ENCODE measurements around the gene NEK10.

Gene NEK10

GRCh38 chr3:27138005-27138404 is 231.2 kb downstream of the NEK10 start:
- Histone ChIP-seq H3K4me2 (ENCODE audit: low read length) (no peak overlapping the region), H3K9me3 (ENCODE audit: insufficient read depth, low read depth, low read length) (no peaks in the 10 kb centered on the region), H4K91ac (ENCODE audit: low read depth, low read length) (no peak overlapping the region), H4K12ac (ENCODE audit: low read depth, low read length) (no peak overlapping the region), H3K23ac (ENCODE audit: low read length) (peak overlapping the region; percentile 23), H3K4me1 (ENCODE audit: control insufficient read depth in 1 of 2, insufficient read depth in 2 of 2, low read length in 2 of 2) (no peaks in the 10 kb centered on the region), H3K4ac (ENCODE audit: low read depth, low read length) (no peak overlapping the region), H2BK5ac (ENCODE audit: low read depth, low read length, poor library complexity) (no peak overlapping the region), H3K14ac (ENCODE audit: low read length) (no peak overlapping the region), H2AFZ (ENCODE audit: insufficient read depth, low read length, poor library complexity) (no peak overlapping the region), H3K9ac (ENCODE audit: low read length) (no peak overlapping the region), H2AK5ac (ENCODE audit: low read length) (no peak overlapping the region), H3K18ac (ENCODE audit: low read length) (no peak overlapping the region), H3K36me3 (ENCODE audit: control insufficient read depth in 1 of 2, insufficient read depth in 2 of 2, low read length in 2 of 2) (no peaks in the 10 kb centered on the region), H2BK12ac (ENCODE audit: low read length) (no peak overlapping the region), H3K27ac (ENCODE audit: low read depth, low read length) (no peak overlapping the region), H3K79me1 (ENCODE audit: low read length) (no peaks in the 10 kb centered on the region), H3K79me2 (ENCODE audit: control insufficient read depth, insufficient read depth, low read length, poor library complexity) (no peaks in the 10 kb centered on the region), H2BK120ac (ENCODE audit: insufficient read depth, low read length, poor library complexity) (no peak overlapping the region), H4K8ac (ENCODE audit: low read depth, low read length) (no peak overlapping the region), H3K4me3 (ENCODE audit: low read depth, low read length) (no peak overlapping the region), H3K27me3 (ENCODE audit: insufficient read depth, low read length) (no peaks in the 10 kb centered on the region)
- DNase-seq, result no peak
- WGBS (ENCODE audit: extremely low coverage, insufficient coverage, insufficient read length), result no CpG with 5 or more reads among the region's 4 CpGs

GRCh38 chr3:27134171-27134796 is 234.9 kb downstream of the NEK10 start:
- Histone ChIP-seq H3K9me3 (ENCODE audit: insufficient read depth, low read depth, low read length) (no peaks in the 10 kb centered on the region), H3K79me2 (ENCODE audit: control insufficient read depth, insufficient read depth, low read length, poor library complexity) (no peaks in the 10 kb centered on the region), H3K27me3 (ENCODE audit: insufficient read depth, low read length) (no peaks in the 10 kb centered on the region), H3K4me1 (ENCODE audit: control insufficient read depth in 1 of 2, insufficient read depth in 2 of 2, low read length in 2 of 2) (no peaks in the 10 kb centered on the region), H3K36me3 (ENCODE audit: control insufficient read depth in 1 of 2, insufficient read depth in 2 of 2, low read length in 2 of 2) (no peaks in the 10 kb centered on the region), H2BK12ac (ENCODE audit: low read length) (no peak overlapping the region), H3K4me2 (ENCODE audit: low read length) (no peak overlapping the region), H2AK5ac (ENCODE audit: low read length) (no peak overlapping the region), H4K8ac (ENCODE audit: low read depth, low read length) (no peak overlapping the region), H2BK120ac (ENCODE audit: insufficient read depth, low read length, poor library complexity) (no peak overlapping the region), H3K23ac (ENCODE audit: low read length) (no peak overlapping the region), H3K79me1 (ENCODE audit: low read length) (no peaks in the 10 kb centered on the region), H3K27ac (ENCODE audit: low read depth, low read length) (no peak overlapping the region), H2BK5ac (ENCODE audit: low read depth, low read length, poor library complexity) (no peak overlapping the region), H3K14ac (ENCODE audit: low read length) (no peak overlapping the region), H2AFZ (ENCODE audit: insufficient read depth, low read length, poor library complexity) (no peak overlapping the region), H3K18ac (ENCODE audit: low read length) (no peak overlapping the region), H3K4ac (ENCODE audit: low read depth, low read length) (no peak overlapping the region), H4K12ac (ENCODE audit: low read depth, low read length) (no peak overlapping the region), H4K91ac (ENCODE audit: low read depth, low read length) (no peak overlapping the region), H3K9ac (ENCODE audit: low read length) (no peak overlapping the region), H3K4me3 (ENCODE audit: low read depth, low read length) (no peak overlapping the region)
- no CpG with 5 or more reads among the region's 2 CpGs for WGBS (ENCODE audit: extremely low coverage, insufficient coverage, insufficient read length)
- peak; percentile 30 to 89 for DNase-seq

GRCh38 chr3:27133060-27133459 is 236.1 kb downstream of the NEK10 start:
- H3K4me2 ChIP-seq (ENCODE audit: low read length), result no peak overlapping the region
- H3K27me3 ChIP-seq (ENCODE audit: insufficient read depth, low read length), result no peaks in the 10 kb centered on the region
- no peak overlapping the region for H3K4me3 ChIP-seq (ENCODE audit: low read depth, low read length)
- H3K23ac ChIP-seq (ENCODE audit: low read length), result no peak overlapping the region
- H3K4me1 ChIP-seq (ENCODE audit: control insufficient read depth in 1 of 2, insufficient read depth in 2 of 2, low read length in 2 of 2), result no peaks in the 10 kb centered on the region
- no peak overlapping the region for H2BK120ac ChIP-seq (ENCODE audit: insufficient read depth, low read length, poor library complexity)
- no peak overlapping the region for H2AK5ac ChIP-seq (ENCODE audit: low read length)
- H3K79me2 ChIP-seq (ENCODE audit: control insufficient read depth, insufficient read depth, low read length, poor library complexity), result no peaks in the 10 kb centered on the region
- H3K9ac ChIP-seq (ENCODE audit: low read length), result no peak overlapping the region
- no peaks in the 10 kb centered on the region for H3K79me1 ChIP-seq (ENCODE audit: low read length)
- no peak overlapping the region for H2BK12ac ChIP-seq (ENCODE audit: low read length)
- H3K36me3 ChIP-seq (ENCODE audit: control insufficient read depth in 1 of 2, insufficient read depth in 2 of 2, low read length in 2 of 2), result no peaks in the 10 kb centered on the region
- no peak overlapping the region for H4K91ac ChIP-seq (ENCODE audit: low read depth, low read length)
- H2AFZ ChIP-seq (ENCODE audit: insufficient read depth, low read length, poor library complexity), result no peak overlapping the region
- H3K9me3 ChIP-seq (ENCODE audit: insufficient read depth, low read depth, low read length), result no peaks in the 10 kb centered on the region
- H3K27ac ChIP-seq (ENCODE audit: low read depth, low read length), result no peak overlapping the region
- no CpG with 5 or more reads among the region's 2 CpGs for WGBS (ENCODE audit: extremely low coverage, insufficient coverage, insufficient read length)
- H3K18ac ChIP-seq (ENCODE audit: low read length), result no peak overlapping the region
- H3K4ac ChIP-seq (ENCODE audit: low read depth, low read length), result no peak overlapping the region
- H4K12ac ChIP-seq (ENCODE audit: low read depth, low read length), result no peak overlapping the region
- H2BK5ac ChIP-seq (ENCODE audit: low read depth, low read length, poor library complexity), result no peak overlapping the region
- DNase-seq, result no peak
- H4K8ac ChIP-seq (ENCODE audit: low read depth, low read length), result no peak overlapping the region
- no peak overlapping the region for H3K14ac ChIP-seq (ENCODE audit: low read length)

- Histone ChIP-seq H2BK120ac (ENCODE audit: insufficient read depth, low read length, poor library complexity) (no peak overlapping the region), H3K18ac (ENCODE audit: low read length) (no peak overlapping the region), H3K36me3 (ENCODE audit: control insufficient read depth in 1 of 2, insufficient read depth in 2 of 2, low read length in 2 of 2) (no peaks in the 10 kb centered on the region), H3K14ac (ENCODE audit: low read length) (no peak overlapping the region), H3K4me2 (ENCODE audit: low read length) (no peak overlapping the region), H3K4me3 (ENCODE audit: low read depth, low read length) (no peak overlapping the region), H3K23ac (ENCODE audit: low read length) (no peak overlapping the region), H4K12ac (ENCODE audit: low read depth, low read length) (no peak overlapping the region), H3K79me1 (ENCODE audit: low read length) (no peaks in the 10 kb centered on the region), H3K27ac (ENCODE audit: low read depth, low read length) (no peak overlapping the region), H2BK5ac (ENCODE audit: low read depth, low read length, poor library complexity) (no peak overlapping the region), H3K4me1 (ENCODE audit: control insufficient read depth in 1 of 2, insufficient read depth in 2 of 2, low read length in 2 of 2) (no peaks in the 10 kb centered on the region), H4K8ac (ENCODE audit: low read depth, low read length) (no peak overlapping the region), H3K9me3 (ENCODE audit: insufficient read depth, low read depth, low read length) (no peaks in the 10 kb centered on the region), H2BK12ac (ENCODE audit: low read length) (no peak overlapping the region), H2AFZ (ENCODE audit: insufficient read depth, low read length, poor library complexity) (no peak overlapping the region), H4K91ac (ENCODE audit: low read depth, low read length) (no peak overlapping the region), H3K79me2 (ENCODE audit: control insufficient read depth, insufficient read depth, low read length, poor library complexity) (no peaks in the 10 kb centered on the region), H2AK5ac (ENCODE audit: low read length) (no peak overlapping the region), H3K27me3 (ENCODE audit: insufficient read depth, low read length) (no peaks in the 10 kb centered on the region), H3K4ac (ENCODE audit: low read depth, low read length) (no peak overlapping the region), H3K9ac (ENCODE audit: low read length) (no peak overlapping the region)
- peak in 1 of 2 donors; percentile 46 for DNase-seq
- no CpG with 5 or more reads among the region's 1 CpG for WGBS (ENCODE audit: extremely low coverage, insufficient coverage, insufficient read length)
These were observed 238.4 kb downstream of the NEK10 start for GRCh38 chr3:27130796-27131195.
